NOMO-1 treated with dmso at 0.1 percent for 144 hours (cell line): Measurements from ENCODE around the gene AKIRIN1.
"Not testable (repeated sequence)": the region's sequence is repeated elsewhere in the genome, so short reads cannot be mapped to it uniquely, and the experiment has no call there.

ENCODE experiments used
- DNase-seq: peaks from one replicate; lab custom pipeline; 2025; ENCODE audit not compliant: unreplicated experiment; lab: John Stamatoyannopoulos, UW

AKIRIN1 gene, protein sequence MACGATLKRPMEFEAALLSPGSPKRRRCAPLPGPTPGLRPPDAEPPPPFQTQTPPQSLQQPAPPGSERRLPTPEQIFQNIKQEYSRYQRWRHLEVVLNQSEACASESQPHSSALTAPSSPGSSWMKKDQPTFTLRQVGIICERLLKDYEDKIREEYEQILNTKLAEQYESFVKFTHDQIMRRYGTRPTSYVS

DNA sequence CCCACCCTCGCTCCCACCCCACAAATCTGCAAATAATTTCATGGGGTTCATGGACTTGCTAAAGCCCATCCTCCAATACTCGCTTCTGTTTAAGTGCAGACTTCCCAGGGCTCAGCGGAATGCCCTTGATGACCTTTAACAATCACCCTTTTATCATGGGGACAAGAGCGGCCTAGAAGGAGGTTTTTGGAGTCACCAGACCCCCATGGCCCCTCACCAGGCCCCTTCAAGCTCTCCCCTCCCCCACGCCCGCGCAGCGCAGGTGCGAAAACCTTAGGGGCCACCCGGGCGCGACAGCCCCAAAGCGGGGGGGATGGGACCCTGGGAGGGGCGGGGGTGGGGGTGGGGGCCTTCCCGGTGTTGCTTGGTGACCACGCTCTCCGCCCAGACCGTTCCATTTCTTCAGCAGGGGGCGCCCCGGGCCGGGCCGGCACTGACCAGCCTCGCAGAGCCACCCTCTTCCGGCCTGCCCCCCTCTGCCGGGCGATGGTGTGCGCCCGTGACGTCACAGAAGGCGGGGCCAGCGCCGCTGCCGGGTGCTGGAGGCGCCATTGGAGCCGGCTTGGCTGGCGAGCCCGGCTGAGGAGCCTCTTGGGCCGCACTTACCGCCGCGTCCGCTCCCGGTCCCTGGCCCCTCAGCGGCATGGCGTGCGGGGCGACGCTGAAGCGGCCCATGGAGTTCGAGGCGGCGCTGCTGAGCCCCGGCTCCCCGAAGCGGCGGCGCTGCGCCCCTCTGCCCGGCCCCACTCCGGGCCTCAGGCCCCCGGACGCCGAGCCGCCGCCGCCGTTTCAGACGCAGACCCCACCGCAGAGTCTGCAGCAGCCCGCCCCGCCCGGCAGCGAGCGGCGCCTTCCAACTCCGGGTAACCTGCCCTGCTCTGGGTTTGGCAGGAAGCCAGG lies at the start of gene AKIRIN1:
Gene AKIRIN1 (plus strand): TSS at position 539 of the 900 bp plus-strand sequence. CDS start 105 bp downstream, at position 644.
- peak; percentile 93 for DNase-seq

DNA sequence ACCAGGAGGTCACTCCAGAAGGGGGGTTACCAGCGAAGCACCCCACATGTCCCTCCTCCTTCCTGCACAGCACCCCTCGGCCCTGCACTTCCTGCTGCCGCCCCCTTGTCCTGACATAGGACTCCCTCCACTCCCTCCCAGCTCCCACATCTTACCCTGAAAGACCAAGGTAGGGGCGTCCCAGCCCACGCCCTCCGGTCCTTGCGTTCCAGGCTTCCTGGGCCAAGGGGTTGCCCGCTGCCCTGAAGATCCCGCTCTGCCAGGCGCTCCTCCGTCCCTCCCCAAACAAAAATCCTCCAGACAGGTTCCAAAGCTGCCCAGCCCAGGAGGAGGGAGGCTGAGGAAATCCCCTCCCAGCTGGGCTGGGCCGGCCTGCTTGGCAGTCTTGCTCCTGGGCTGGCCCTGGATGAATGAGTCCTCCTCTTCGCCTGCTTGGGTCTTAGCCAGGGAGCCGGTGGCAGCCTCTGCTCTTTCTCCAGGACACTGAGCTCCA lies 49.5 kb upstream of the AKIRIN1 start, which contains the start of gene RHBDL2:
Gene RHBDL2 (minus strand): TSS at position 304 of the 493 bp plus-strand sequence. CDS start 22,618 bp downstream, outside the sequence.
- no peak for DNase-seq

DNA sequence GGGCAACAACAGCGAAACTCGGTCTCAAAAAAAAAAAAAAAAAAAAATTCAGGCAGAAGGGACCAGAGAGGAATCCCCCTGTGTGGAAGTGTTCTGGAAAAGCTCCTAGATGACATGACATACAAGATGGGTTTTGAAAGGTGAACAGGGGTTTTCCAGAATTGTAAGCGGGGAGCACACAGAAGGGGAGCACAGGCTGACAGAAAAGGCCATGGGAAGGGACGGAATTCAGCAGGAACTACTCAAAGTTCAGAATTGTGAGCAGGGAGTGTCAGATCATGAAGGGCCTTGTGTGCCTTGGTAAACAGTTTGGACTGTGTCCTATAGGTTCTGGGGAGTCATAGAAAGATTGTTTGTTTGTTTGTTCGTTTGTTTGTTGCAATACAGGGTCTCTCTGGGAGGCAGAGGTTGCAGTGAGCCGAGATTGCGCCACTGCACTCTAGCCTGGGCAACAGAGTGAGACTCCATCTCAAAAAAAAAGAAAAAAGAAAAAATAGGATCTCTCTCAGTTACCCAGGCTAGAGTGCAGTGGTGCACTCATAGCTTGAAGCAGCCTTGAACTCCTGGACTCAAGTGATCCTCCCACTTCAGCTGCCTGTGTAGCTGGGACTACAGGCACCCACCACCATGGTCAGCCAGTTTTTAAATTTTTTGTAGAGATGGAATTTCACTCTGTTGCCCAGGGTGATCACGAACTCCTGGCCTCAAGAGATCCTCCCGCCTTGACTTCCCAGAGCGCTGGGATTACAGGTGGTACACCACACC lies 48.2 kb upstream of the AKIRIN1 start:
- DNase-seq: no peak

DNA sequence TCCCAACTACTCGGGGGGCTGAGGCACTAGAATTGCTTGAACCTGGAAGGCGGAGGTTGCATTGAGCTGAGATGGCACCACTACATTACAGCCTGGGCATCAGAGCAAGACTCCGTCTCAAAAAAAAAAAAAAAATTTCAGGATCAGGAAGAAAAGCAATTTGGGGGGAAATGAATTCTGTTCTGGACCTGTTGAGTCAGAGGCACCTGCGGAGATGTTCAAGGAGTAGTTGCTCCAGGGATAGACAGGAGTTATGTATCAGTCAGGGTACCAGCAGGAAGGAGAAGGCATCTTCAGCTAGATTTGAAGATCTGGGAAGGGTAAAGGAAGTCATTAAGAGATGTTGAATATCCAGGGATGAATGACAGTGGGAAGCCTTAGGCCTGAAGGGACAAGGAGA lies 46.5 kb upstream of the AKIRIN1 start:
- DNase-seq: no peak

DNA sequence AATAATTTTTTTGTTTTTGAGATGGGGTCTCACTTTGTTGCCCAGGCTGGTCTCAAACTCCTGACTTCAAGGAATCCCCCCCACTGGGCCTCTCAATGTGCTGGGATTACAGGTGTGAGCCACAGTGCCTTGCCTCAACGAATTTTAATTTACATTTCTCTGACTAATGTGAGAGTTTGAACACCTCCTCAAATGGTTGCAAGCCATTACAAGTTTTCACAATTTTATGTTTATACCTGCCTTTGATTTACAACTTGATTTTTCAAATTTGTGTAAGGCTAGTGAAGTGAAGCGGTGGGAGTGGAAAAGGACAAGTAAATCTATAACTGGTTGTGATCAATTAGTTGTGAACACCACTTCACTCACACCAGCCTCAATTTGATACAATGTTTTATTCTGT lies 40.5 kb upstream of the AKIRIN1 start:
- DNase-seq: no peak

DNA sequence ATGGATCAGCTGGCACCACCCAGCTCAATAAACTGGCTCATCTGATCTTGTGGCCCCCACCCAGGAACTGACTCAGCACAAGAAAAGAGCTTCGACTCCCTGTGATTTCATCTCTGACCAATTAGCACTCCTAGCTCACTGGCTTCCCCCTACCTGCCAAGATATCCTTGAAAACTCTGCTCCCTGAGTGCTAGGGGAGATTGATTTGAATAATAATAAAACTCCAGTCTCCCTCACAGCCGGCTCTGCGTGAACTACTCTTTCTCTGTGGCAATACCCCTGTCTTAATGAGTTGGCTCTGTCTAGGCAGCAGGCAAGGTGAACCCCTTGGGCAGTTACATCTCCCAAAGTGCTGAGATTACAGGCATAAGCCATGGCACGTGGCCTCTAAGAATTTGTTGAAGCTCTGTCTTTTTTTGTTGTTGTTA lies 37.6 kb upstream of the AKIRIN1 start:
- DNase-seq: no peak

DNA sequence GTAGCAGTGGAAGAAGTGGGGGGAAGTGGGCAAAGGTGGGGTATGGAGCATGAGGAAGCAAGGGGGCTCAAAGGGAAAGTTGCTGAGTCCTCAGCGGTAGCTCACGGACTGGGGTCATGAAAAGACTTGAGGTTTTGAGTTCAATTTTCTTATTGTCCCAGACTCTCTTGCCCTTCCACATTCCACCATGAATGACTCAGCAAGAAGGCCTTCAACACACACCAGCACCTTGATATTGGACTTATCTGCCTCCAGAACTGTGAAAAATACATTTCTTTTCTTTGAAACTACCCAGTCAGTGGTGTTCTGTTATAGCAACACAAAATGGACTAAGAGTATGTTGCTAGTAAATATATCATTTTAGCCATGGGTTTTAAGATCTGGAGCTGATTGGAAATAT lies 32.1 kb upstream of the AKIRIN1 start:
- DNase-seq: no peak

DNA sequence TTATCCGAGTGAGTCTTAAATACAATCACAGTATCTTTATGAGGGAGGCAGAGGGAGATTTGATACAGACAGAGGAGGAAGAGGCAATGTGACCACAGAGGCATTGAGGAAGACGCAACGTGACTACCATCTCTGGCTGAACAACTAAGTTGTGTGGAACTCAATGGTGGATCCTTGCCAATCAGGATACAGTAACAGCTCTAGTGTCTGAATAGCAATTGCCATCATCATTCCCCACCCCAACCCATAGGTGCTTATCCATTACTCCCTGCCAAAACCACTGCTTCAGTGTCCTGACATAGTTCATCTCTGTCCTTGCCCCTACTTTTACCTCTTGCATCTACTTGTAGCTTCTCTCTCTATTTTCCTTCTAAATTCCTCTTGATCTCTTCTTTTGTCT lies 29.0 kb upstream of the AKIRIN1 start:
- no peak for DNase-seq

DNA sequence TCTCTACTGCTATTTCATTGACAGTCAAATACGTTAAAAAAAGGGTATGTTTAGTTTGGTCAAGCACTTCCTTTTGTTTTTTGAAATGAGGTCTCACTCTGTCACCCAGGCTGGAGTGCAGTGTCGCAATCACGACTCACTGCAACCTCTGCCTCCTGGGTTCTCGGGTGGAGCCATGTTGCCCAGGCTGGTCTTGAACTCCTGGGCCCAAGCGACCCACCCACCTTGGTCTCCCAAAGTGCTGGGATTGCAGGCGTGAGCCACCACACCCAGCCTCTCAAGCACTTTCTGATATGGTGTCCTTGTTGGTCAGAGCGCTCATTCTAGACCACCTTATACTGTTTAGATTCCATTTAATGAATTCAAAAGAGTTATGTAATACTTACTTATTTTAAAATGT lies 28.5 kb upstream of the AKIRIN1 start:
- DNase-seq: no peak

DNA sequence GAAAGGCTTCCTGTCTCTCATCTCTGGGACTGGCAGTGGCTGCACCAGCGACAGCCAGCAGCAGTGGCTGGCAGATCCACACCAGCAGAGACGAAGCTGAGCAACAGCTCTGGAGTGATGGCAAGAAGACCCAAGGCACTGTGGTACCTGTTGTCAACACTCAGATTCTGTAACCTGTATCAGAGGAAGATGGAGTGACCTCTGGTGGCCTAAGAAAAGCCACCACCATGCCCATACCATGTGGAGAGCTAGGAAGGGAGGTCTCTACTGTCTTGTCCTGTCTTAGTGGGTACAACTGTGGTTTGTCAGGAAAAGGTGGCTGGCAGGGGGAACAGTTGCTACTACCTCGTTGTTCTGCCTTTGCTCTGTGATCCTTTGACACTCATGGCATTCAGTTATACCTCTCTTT lies 26.9 kb upstream of the AKIRIN1 start:
- no peak for DNase-seq

DNA sequence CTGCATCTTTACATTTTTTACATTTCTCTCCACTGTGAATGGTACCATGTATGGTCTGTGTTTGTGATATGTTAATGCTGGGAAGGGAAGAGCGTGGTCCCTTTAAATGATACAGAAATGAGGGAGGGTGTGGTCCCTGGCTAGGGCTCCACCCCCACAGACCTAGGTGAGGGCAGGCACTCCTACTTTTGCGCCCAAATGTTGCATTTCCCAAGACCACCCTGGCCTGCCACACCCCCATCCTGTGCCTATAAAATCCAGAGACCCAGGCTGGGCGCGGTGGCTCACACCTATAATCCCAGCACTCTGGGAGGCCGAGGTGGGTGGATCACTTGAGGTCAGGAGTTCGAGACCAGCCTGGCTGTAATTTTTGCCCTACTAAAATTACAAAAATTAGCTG lies 17.9 kb upstream of the AKIRIN1 start:
- DNase-seq: not testable (repeated sequence)

DNA sequence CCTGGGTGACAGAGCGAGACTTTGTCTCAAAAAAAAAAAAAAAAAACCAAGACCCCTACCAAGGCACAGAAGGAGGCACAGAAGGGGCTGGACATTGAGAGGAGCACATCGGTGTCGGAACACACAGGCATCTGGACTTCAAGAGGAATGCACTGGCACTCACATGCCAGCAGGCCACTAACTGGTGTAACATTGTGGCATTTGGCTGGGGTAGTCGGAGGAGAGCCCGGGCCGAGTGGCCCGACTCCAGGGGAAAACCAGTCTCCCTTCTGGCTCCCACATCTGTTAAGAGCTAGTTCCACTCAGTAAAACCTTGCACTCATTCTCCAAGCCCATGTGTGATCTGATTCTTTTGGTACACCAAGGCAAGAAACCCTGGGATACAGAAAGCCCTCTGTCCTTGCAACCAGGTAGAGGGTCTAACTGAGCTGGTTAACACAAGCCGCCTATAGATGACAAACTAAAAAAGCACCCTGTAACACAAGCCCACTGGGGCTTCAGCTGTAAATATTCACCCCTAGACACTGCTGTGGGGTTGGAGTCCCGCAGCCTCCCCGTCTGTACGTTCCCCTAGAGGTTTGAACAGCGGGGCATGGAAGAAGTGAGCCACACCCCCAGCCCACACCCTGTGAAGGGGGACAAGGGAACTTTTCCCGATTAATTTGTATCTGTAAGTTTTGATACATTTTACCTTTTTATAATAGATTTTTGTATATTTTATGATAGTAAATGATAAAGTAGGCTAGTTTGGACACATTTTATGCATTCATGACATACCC lies 17.2 kb upstream of the AKIRIN1 start:
- DNase-seq: no peak

DNA sequence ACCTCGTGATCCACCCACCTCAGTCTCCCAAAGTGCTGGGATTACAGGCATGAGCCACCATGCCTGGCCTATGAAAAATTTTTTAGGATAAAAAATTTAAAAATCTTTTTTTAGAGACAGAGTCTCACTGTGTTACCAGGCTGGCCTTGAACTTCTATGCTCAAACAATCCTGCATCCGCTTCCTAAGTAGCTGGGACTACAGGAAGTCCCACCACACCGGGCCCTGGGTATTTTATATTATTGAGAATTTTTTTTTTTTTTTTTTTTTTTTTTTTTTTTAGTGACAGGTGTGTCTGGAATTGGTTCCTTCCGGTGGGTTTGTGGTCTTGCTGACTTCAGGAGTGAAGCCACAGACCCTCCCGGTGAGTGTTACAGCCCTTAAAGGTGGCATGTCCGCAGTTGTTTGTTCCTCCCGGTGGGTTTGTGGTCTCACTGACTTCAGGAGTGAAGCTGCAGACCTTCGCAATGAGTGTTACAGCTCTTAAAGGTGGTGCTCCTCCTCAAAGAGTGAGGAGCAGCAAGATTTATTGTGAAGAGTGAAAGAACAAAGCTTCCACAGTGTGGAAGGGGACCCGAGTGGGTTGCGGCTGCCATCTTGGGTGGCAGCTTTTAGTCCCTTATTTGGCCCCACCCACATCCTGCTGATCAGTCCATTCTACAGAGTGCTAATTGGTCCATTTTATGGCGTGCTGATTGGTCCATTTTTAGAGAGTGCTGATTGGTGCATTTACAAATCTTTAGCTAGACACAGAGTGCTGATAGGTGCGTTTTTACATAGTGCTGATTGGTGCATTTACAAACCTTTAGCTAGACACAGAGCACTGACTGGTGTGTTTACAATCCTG lies 13.5 kb upstream of the AKIRIN1 start:
- DNase-seq: not testable (repeated sequence)

DNA sequence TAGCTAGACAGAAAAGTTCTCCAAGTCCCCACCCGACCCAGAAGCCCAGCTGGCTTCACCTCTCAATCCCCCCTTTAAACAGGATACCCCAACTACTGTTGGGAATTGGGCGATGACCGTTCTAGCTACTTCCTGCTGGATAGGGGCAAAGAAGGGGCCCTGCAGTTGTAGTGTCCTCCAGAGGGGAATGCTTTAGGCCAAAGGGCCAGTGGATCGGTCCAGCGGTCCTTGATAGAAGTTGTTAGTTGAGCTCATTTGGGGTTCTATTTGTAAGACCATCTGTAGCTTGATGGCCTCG lies 12.9 kb upstream of the AKIRIN1 start:
- not testable (repeated sequence) for DNase-seq

DNA sequence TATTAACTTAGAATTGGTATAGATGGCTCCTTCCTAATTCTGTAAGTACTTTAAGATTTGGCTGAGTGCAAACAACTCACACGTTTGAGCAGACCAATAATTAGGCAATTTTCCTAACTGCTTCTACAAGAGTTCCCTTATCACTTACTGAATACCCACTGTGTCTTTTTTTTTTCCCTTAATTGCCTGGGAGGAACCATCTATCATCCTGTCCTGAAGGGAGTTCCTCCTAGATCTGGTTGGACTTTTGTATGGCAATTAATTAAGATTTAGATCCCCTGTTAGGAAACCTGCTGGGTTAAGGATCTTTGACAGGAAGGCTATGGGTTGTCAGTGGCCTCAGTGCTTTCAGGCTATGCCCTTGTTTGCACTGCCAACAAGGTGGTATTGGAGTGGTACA lies 11.7 kb upstream of the AKIRIN1 start:
- DNase-seq: not testable (repeated sequence)

DNA sequence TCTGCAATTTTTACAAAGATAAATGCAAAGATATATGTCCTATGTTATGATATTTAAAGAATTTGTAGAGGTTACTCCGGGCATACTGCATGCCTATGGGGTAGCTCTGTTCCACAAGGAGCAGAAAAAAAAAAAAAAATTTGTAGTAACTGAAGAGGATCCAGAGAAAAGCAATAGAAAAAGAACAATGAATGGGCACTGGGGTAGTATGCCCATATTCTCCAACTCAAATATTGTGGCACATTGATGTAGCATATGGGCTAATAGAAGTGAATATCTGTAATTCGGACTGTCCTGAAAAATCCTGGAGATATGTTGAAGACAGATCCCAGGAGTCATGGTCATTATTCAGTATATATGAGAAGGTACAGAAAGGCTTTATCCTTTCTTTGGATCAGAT lies 1.1 kb upstream of the AKIRIN1 start:
- DNase-seq: no peak

DNA sequence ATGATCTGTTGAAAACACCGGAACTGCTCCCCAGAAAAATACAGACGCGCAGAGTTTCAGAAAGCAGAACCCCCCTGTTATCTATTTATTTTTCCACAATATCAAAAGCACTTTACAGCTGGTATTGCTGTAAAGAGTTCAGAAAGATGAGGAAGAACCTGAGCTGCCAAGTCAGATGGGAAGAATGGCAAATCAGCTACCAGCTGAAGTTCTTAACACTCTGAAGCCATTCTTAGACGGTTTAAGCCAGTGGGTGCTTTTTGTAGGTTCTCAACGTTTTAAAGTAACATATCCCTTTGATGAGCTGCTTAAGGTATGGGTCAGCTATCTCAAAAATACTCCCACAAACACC lies 714 bp upstream of the AKIRIN1 start:
- no peak for DNase-seq

DNA sequence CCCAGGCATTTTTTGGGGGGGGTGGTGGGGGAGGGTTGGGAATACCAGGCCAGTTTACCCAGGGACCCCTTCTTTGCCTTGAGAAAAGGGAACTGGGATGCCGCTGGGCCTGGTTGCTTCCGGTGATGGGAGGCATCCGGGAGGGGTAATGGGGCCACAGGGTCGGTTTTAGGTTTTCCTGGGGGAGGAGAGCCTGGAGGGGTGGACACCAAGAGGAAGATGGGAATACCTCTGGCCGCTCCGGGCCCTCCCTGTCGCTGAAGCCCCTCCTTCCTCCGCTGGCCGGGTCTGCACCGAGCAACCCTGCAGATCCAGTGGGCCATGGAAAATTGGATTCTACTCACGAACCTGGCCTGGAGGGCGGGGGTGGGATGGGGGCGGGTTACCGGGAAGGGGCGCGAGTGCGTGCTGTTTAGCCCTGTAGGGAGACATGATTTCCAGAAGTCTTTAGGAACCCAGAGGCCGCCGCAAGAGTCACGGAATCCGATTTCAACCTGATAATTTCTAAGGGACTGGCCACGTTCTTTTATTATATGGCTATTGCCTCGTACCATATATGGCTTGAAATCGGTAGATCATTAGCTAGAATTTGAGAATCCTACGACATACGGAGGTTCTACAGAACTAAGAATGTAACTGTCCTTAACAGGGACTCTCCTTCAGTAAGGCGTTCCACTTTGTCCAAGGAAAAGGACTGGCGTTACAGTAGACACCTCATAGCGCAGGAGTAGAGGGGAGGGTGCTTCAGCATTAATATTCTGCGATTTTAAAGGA lies 749 bp downstream of the AKIRIN1 start:
- no peak for DNase-seq

DNA sequence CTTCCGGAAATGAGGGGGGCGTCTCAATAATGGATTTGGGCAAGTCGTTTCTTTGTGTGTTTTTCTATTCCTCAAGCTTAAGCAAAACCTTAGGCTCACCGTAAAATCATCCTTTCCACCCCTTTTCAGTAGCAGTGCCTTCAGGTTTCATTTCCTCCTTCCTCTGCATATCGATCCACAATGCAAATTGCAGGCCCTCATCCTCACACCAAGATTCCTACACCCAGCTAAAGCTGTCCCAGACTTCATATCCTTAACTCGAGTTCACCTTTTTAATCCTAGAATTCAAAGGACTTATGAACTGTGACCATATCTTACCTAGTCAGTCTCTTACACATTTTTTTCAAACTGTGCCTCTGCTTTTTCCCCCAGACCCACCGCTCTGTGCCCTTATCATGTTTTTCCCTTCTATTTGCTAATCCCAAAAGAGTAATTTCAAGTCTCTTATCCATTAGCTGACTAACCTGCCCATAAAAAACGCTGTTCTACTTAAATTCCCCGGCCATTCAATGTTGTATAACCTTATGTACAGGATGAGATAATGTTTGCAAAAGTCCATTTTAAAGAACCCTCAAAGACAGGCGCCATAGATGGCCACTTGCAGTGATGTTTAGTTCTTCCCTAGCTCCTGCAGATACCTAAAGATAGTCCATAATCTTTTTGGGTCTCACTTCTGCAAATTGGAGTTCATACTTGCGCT lies 1.5 kb downstream of the AKIRIN1 start:
- DNase-seq: peak; percentile 42
